Neural cell (in vitro differentiated cells): ENCODE measurements around the gene PVALB. TPM values are rescaled to one million over a fixed set of nuclear protein-coding genes. Genes with fewer than 3 reads are reported as not detected.

Experiments used
- H2AFZ ChIP-seq: fragments of 200-600, 300-800 bp; sonication (generic), shearing (Covaris generic); 2 replicates; pipeline ENCODE4 v1.6.0; 2014; ENCODE audit warnings: low read depth, mild to moderate bottlenecking, antibody characterized with exemption, low read length, moderate library complexity
- H3F3A ChIP-seq: fragments of 200-600 bp; shearing (Covaris generic); 2 replicates; pipeline ENCODE4 v1.6.1; 2016; ENCODE audit warnings: mild to moderate bottlenecking, moderate library complexity, mixed read lengths, antibody characterized with exemption, low read length; ENCODE audit not compliant: insufficient read depth, poor library complexity, severe bottlenecking
- H3K27ac ChIP-seq: fragments of 200-600, 300-800 bp; sonication (generic), shearing (Covaris generic); 2 replicates; pipeline ENCODE4 v1.5.1; 2014; ENCODE audit warnings: mild to moderate bottlenecking, low read length, moderate library complexity
- H3K27me3 ChIP-seq: fragments of 300-800, 200-600 bp; sonication (generic), shearing (Covaris generic); 2 replicates; pipeline ENCODE4 v1.6.0; 2014; ENCODE audit warnings: mild to moderate bottlenecking, low read depth, low read length, moderate library complexity; ENCODE audit not compliant: insufficient read depth
- H3K36me3 ChIP-seq: fragments of 300-800, 200-600 bp; sonication (generic), shearing (Covaris generic); 2 replicates; pipeline ENCODE4 v1.5.1; 2014; ENCODE audit warnings: mild to moderate bottlenecking, antibody characterized with exemption, low read length, moderate library complexity; ENCODE audit not compliant: insufficient read depth
- H3K4me2 ChIP-seq: fragments of 300-800, 200-600 bp; sonication (generic), shearing (Covaris generic); 2 replicates; pipeline ENCODE4 v1.6.0; 2014; ENCODE audit warnings: mild to moderate bottlenecking, low read length
- H3K4me3 ChIP-seq: fragments of 300-800, 200-600 bp; sonication (generic), shearing (Covaris generic); 2 replicates; pipeline ENCODE4 v1.5.1; 2014; ENCODE audit warnings: mild to moderate bottlenecking, low read length, moderate library complexity
- H3K79me2 ChIP-seq: fragments of 200-600 bp; shearing (Covaris generic); replicated peaks from 2 replicates; pipeline ENCODE4 v1.6.0; 2014; ENCODE audit warnings: mild to moderate bottlenecking, low read length, moderate library complexity; ENCODE audit not compliant: insufficient read depth
- H3K9ac ChIP-seq: fragments of 300-800, 200-600 bp; sonication (generic), shearing (Covaris generic); 2 replicates; pipeline ENCODE4 v1.6.1; 2016; ENCODE audit warnings: mild to moderate bottlenecking, low read length, mixed read lengths
- H3K9me2 ChIP-seq: fragments of 200-600 bp; shearing (Covaris generic); 2 replicates; pipeline ENCODE4 v1.6.1; 2016; ENCODE audit warnings: mild to moderate bottlenecking, low read length, mixed read lengths; ENCODE audit not compliant: insufficient read depth
- H3K9me3 ChIP-seq: fragments of 200-600, 300-800 bp; sonication (generic), shearing (Covaris generic); 2 replicates; pipeline ENCODE4 v1.6.1; 2016; ENCODE audit warnings: mild to moderate bottlenecking, mixed run types, low read length, moderate library complexity, mixed read lengths
- H4K20me1 ChIP-seq: fragments of 200-600 bp; shearing (Covaris generic); 2 replicates; pipeline ENCODE4 v1.6.1; 2016; ENCODE audit warnings: mild to moderate bottlenecking, mixed run types; ENCODE audit not compliant: insufficient read depth
- CTCF ChIP-seq: fragments of 450-650 bp; IDR thresholded peaks from 2 replicates; pipeline ENCODE4 v1.5.1; 2014; ENCODE audit warnings: antibody characterized with exemption, mild to moderate bottlenecking, moderate library complexity; ENCODE audit not compliant: poor library complexity, severe bottlenecking
- EP300 ChIP-seq: fragments of 450-650 bp; conservative IDR thresholded peaks from 2 replicates; pipeline ENCODE4 v1.6.1; 2014; ENCODE audit warnings: antibody characterized with exemption, mild to moderate bottlenecking, moderate library complexity; ENCODE audit not compliant: poor library complexity, severe bottlenecking
- EZH2 ChIP-seq: fragments of 200-600, 300-800 bp; shearing (Covaris generic), sonication (generic); IDR thresholded peaks from 2 replicates; pipeline ENCODE4 v1.6.1; 2014; ENCODE audit warnings: antibody characterized with exemption, low read length, borderline replicate concordance, mild to moderate bottlenecking; ENCODE audit not compliant: insufficient read depth, poor library complexity, severe bottlenecking
- MXI1 ChIP-seq: fragments of 450-650 bp; conservative IDR thresholded peaks from 2 replicates; pipeline ENCODE4 v1.6.1; 2014; ENCODE audit warnings: antibody characterized with exemption, mild to moderate bottlenecking; ENCODE audit not compliant: poor library complexity, severe bottlenecking
- RAD21 ChIP-seq: fragments of 450-650 bp; conservative IDR thresholded peaks from 2 replicates; pipeline ENCODE4 v1.6.1; 2014; ENCODE audit warnings: antibody characterized with exemption, mild to moderate bottlenecking, moderate library complexity
- SMC3 ChIP-seq: fragments of 450-650 bp; conservative IDR thresholded peaks from 2 replicates; pipeline ENCODE4 v1.6.1; 2014; ENCODE audit warnings: antibody characterized with exemption, mild to moderate bottlenecking, moderate library complexity; ENCODE audit not compliant: poor library complexity
- polyA plus RNA-seq: library from polyadenylated mRNA; depleted of rRNA; stranded (reverse); fragments of >200 nt; gene quantifications from 2 replicates; pipeline ENCODE4 v1.2.3, GENCODE V29; 2014
- TF ChIP-seq, protein P1 (sequence below): IDR thresholded peaks from 2 replicates; pipeline ENCODE4 v1.6.1; 2012; ENCODE audit warnings: borderline replicate concordance

PVALB gene
- polyA plus RNA-seq, 1 donor from 2014 or later: not detected

DNA sequence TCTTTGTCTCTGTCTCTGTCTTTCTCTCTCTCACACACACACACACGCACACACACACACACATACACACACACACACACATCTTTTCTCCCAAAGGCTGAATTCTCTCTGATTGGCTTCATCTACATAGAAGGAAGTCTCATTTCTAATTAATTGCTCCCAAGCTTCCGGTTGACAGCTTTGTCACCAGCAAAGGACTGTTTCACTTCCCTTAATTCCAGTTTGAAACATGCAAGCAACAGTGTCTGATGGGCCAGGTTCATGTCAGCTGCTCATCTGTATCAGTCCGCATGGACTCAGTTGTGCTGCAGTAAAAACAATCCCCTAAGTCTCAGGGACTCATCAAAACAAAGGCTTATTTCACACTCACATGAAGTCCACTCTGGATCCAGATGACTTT lies 16.2 kb upstream of the PVALB start:
- no peak overlapping the region for H2AFZ ChIP-seq
- no peak overlapping the region for H3K4me2 ChIP-seq
- no peaks in the 10 kb centered on the region for H3K36me3 ChIP-seq
- H3K9me3 ChIP-seq: no peaks in the 10 kb centered on the region
- TF ChIP-seq MXI1 (no peak), EZH2 (no peak), SMC3 (no peak), RAD21 (no peak)
- TF ChIP-seq, protein P1, sequence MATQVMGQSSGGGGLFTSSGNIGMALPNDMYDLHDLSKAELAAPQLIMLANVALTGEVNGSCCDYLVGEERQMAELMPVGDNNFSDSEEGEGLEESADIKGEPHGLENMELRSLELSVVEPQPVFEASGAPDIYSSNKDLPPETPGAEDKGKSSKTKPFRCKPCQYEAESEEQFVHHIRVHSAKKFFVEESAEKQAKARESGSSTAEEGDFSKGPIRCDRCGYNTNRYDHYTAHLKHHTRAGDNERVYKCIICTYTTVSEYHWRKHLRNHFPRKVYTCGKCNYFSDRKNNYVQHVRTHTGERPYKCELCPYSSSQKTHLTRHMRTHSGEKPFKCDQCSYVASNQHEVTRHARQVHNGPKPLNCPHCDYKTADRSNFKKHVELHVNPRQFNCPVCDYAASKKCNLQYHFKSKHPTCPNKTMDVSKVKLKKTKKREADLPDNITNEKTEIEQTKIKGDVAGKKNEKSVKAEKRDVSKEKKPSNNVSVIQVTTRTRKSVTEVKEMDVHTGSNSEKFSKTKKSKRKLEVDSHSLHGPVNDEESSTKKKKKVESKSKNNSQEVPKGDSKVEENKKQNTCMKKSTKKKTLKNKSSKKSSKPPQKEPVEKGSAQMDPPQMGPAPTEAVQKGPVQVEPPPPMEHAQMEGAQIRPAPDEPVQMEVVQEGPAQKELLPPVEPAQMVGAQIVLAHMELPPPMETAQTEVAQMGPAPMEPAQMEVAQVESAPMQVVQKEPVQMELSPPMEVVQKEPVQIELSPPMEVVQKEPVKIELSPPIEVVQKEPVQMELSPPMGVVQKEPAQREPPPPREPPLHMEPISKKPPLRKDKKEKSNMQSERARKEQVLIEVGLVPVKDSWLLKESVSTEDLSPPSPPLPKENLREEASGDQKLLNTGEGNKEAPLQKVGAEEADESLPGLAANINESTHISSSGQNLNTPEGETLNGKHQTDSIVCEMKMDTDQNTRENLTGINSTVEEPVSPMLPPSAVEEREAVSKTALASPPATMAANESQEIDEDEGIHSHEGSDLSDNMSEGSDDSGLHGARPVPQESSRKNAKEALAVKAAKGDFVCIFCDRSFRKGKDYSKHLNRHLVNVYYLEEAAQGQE: no peak
- no peaks in the 10 kb centered on the region for H3K9me2 ChIP-seq
- H3K27ac ChIP-seq: no peak overlapping the region
- no peaks in the 10 kb centered on the region for H4K20me1 ChIP-seq
- H3K9ac ChIP-seq: no peak overlapping the region
- no peak overlapping the region for H3K4me3 ChIP-seq
- H3F3A ChIP-seq: no peaks in the 10 kb centered on the region
- H3K79me2 ChIP-seq: no peaks in the 10 kb centered on the region
- no peaks in the 10 kb centered on the region for H3K27me3 ChIP-seq

GRCh38 chr22:36831717-36832116 lies 14.9 kb upstream of the PVALB start:
- H3K27me3 ChIP-seq: no peaks in the 10 kb centered on the region
- TF ChIP-seq, protein P1: no peak
- TF ChIP-seq SMC3 (no peak), CTCF (no peak), EP300 (no peak)
- H3F3A ChIP-seq: no peaks in the 10 kb centered on the region
- H4K20me1 ChIP-seq: no peaks in the 10 kb centered on the region
- no peaks in the 10 kb centered on the region for H3K79me2 ChIP-seq
- no peak overlapping the region for H3K4me3 ChIP-seq
- H2AFZ ChIP-seq: no peak overlapping the region
- no peak overlapping the region for H3K27ac ChIP-seq
- no peaks in the 10 kb centered on the region for H3K9me3 ChIP-seq
- no peak overlapping the region for H3K9ac ChIP-seq
- no peak overlapping the region for H3K4me2 ChIP-seq
- no peaks in the 10 kb centered on the region for H3K36me3 ChIP-seq
- H3K9me2 ChIP-seq: no peaks in the 10 kb centered on the region
